Activated naive CD8-positive, alpha-beta T cell treated with anti-CD3 and anti-CD28 coated beads, Interleukin-2, amount 10 ng/mL, durations not matched to agents 7 days and 5 days (primary cell): Measurements from ENCODE around the gene CSHL1. TPM values are rescaled to one million over a fixed set of nuclear protein-coding genes. Genes with fewer than 3 reads are reported as not detected.

ENCODE experiments used
- ATAC-seq: fragments of 150-1000 bp; cut with Tn5 transposase; one replicate; pipeline ENCODE4 v1.10.0; 2021; ENCODE audit warnings: low read depth, moderate library complexity
- POLR2A ChIA-PET: fragments of 350-600 bp; sonication (Branson Sonifier 250); formaldehyde crosslinking; loops from one replicate; lab custom pipeline; 2021; ENCODE audit warnings: antibody characterized with exemption; lab: Charles Lee
- DNase-seq: peaks from one replicate; pipeline ENCODE4 v3.0.0; 2021
- H3K27ac Mint-ChIP-seq: one replicate; pipeline ENCODE4 v1.8.0; 2022; ENCODE audit warnings: mild to moderate bottlenecking, mixed read lengths
- H3K27me3 Mint-ChIP-seq: one replicate; pipeline ENCODE4 v1.8.0; 2022; ENCODE audit warnings: mild to moderate bottlenecking, moderate library complexity, mixed read lengths
- H3K36me3 Mint-ChIP-seq: one replicate; pipeline ENCODE4 v1.8.0; 2021; ENCODE audit warnings: mild to moderate bottlenecking, mixed read lengths
- H3K4me1 Mint-ChIP-seq: one replicate; pipeline ENCODE4 v1.8.0; 2021; ENCODE audit warnings: mixed read lengths
- H3K4me3 Mint-ChIP-seq: one replicate; pipeline ENCODE4 v1.8.0; 2022; ENCODE audit warnings: mild to moderate bottlenecking, moderate library complexity, mixed read lengths
- H3K9me3 Mint-ChIP-seq: one replicate; pipeline ENCODE4 v1.8.0; 2021; ENCODE audit warnings: mixed read lengths
- total RNA-seq, 2 experiments: library from RNA; stranded (reverse); gene quantifications; one replicate each; pipeline ENCODE4 v1.2.3, GENCODE V29; 2021

The CSHL1 gene
- total RNA-seq, 2 experiments from 2014 or later, result not detected

- H3K27ac Mint-ChIP-seq, result no peak overlapping the region
- H3K4me1 Mint-ChIP-seq, result peaks cover 16% of the 10 kb centered on the region
- H3K4me3 Mint-ChIP-seq, result no peak overlapping the region
- POLR2A ChIA-PET, result no interaction called here
- no peaks in the 10 kb centered on the region for H3K9me3 Mint-ChIP-seq
- no peak for DNase-seq
- H3K36me3 Mint-ChIP-seq, result peaks cover 1% of the 10 kb centered on the region
- no peak for ATAC-seq
- H3K27me3 Mint-ChIP-seq, result peaks cover 8% of the 10 kb centered on the region
These were observed 23.4 kb upstream of the CSHL1 start for GRCh38 chr17:63934183-63935112.

- ATAC-seq (no peak), DNase-seq (no peak)
- H3K4me1 Mint-ChIP-seq, result peaks cover 16% of the 10 kb centered on the region
- H3K27ac Mint-ChIP-seq, result no peak overlapping the region
- no peak overlapping the region for H3K4me3 Mint-ChIP-seq
- peaks cover 6% of the 10 kb centered on the region for H3K27me3 Mint-ChIP-seq
- H3K9me3 Mint-ChIP-seq, result no peaks in the 10 kb centered on the region
- peaks cover 3% of the 10 kb centered on the region for H3K36me3 Mint-ChIP-seq
- POLR2A ChIA-PET, result no interaction called here
These were observed 22.5 kb upstream of the CSHL1 start for GRCh38 chr17:63933598-63933997.

DNA sequence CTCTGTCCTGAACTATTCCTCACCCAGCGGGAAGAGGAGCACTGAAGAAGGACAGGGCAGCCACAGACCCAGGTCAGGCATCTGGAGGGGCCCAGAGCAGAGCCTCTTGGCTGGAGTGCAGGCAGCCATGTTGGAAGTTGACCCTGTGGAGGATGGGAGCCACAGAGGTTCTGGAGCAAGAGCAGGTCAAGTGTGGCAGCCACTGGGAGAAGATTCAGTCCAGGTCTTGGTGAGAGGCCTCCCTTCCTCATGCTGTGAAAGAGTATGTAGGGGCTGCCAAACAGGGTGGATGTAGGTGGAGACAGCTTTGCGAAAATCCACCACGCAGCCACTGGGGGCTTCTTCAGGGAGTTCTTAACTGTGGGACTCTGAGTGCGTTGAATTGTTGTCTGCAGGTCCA lies 21.7 kb upstream of the CSHL1 start:
- POLR2A ChIA-PET, result interaction anchor here (1.1 to 2.7 kb wide), 4 partner anchors 14 to 213 kb away, joined by 4 to 17 read pairs (median 10); partner anchors contain the start of gene ICAM2
- no peak for ATAC-seq
- Mint-ChIP-seq H3K27me3 (peaks cover 6% of the 10 kb centered on the region), H3K36me3 (peaks cover 3% of the 10 kb centered on the region), H3K9me3 (no peaks in the 10 kb centered on the region), H3K27ac (peak overlapping the region; percentile 21), H3K4me3 (peak overlapping the region; percentile 94), H3K4me1 (peaks cover 16% of the 10 kb centered on the region)
- no peak for DNase-seq

- H3K9me3 Mint-ChIP-seq, result no peaks in the 10 kb centered on the region
- POLR2A ChIA-PET, result interaction anchor here (0.9 to 2.7 kb wide), 6 partner anchors 14 to 214 kb away, joined by 3 to 17 read pairs (median 6); partner anchors contain the start of gene ICAM2
- peaks cover 16% of the 10 kb centered on the region for H3K4me1 Mint-ChIP-seq
- DNase-seq (peak; percentile 62), ATAC-seq (peak; percentile 69)
- peaks cover 3% of the 10 kb centered on the region for H3K36me3 Mint-ChIP-seq
- H3K4me3 Mint-ChIP-seq, result peak within 1 kb of the TSS; percentile 94
- H3K27ac Mint-ChIP-seq, result peak within 1 kb of the TSS; percentile 94
- peaks cover 6% of the 10 kb centered on the region for H3K27me3 Mint-ChIP-seq
These were observed 21.0 kb upstream of the CSHL1 start, which contains the start of gene CD79B for GRCh38 chr17:63931981-63932561. Gene CD79B, minus strand, starts transcription at chr17:63932331. Its CDS starts 70 bp downstream, at chr17:63932261.

- peaks cover 6% of the 10 kb centered on the region for H3K27me3 Mint-ChIP-seq
- peaks cover 3% of the 10 kb centered on the region for H3K36me3 Mint-ChIP-seq
- H3K4me3 Mint-ChIP-seq, result peak overlapping the region; percentile 94
- H3K27ac Mint-ChIP-seq, result peak overlapping the region; percentile 94
- ATAC-seq (peak; percentile 72), DNase-seq (peak; percentile 76)
- H3K9me3 Mint-ChIP-seq, result no peaks in the 10 kb centered on the region
- H3K4me1 Mint-ChIP-seq, result peaks cover 16% of the 10 kb centered on the region
- POLR2A ChIA-PET, result interaction anchor here (0.5 to 2.7 kb wide), 5 partner anchors 15 to 215 kb away, joined by 4 to 17 read pairs (median 9); partner anchors contain the start of gene ICAM2
These were observed 20.0 kb upstream of the CSHL1 start for GRCh38 chr17:63930951-63931575.

GRCh38 chr17:63929860-63930766 lies 19.1 kb upstream of the CSHL1 start:
- no peak for ATAC-seq
- DNase-seq, result no peak
- H3K27ac Mint-ChIP-seq, result no peak overlapping the region
- peaks cover 16% of the 10 kb centered on the region for H3K4me1 Mint-ChIP-seq
- no peak overlapping the region for H3K4me3 Mint-ChIP-seq
- POLR2A ChIA-PET, result interaction anchor here (0.5 to 2.7 kb wide), 3 partner anchors 17 to 90 kb away, joined by 4 to 17 read pairs (median 5); partner anchors contain the start of gene ICAM2
- H3K36me3 Mint-ChIP-seq, result peaks cover 3% of the 10 kb centered on the region
- no peaks in the 10 kb centered on the region for H3K9me3 Mint-ChIP-seq
- no peaks in the 10 kb centered on the region for H3K27me3 Mint-ChIP-seq

GRCh38 chr17:63928966-63929695 lies 18.1 kb upstream of the CSHL1 start:
- Mint-ChIP-seq H3K9me3 (no peaks in the 10 kb centered on the region), H3K4me1 (peaks cover 16% of the 10 kb centered on the region), H3K4me3 (no peak overlapping the region), H3K27ac (no peak overlapping the region), H3K27me3 (peaks cover 4% of the 10 kb centered on the region), H3K36me3 (peaks cover 3% of the 10 kb centered on the region)
- POLR2A ChIA-PET, result interaction anchor here (0.5 to 1.2 kb wide), 2 partner anchors 18 to 25 kb away, joined by 4 to 5 read pairs; no protein-coding TSS in a partner anchor
- ATAC-seq (no peak), DNase-seq (no peak)

GRCh38 chr17:63928172-63928666 lies 17.2 kb upstream of the CSHL1 start:
- POLR2A ChIA-PET, result interaction anchor here (1.0 kb wide), 1 partner anchor 92 kb away, joined by 3 read pairs; the partner anchor contains the start of gene ICAM2
- H3K27me3 Mint-ChIP-seq, result peaks cover 4% of the 10 kb centered on the region
- ATAC-seq (no peak), DNase-seq (no peak)
- no peaks in the 10 kb centered on the region for H3K9me3 Mint-ChIP-seq
- H3K4me3 Mint-ChIP-seq, result no peak overlapping the region
- peaks cover 16% of the 10 kb centered on the region for H3K4me1 Mint-ChIP-seq
- peaks cover 3% of the 10 kb centered on the region for H3K36me3 Mint-ChIP-seq
- no peak overlapping the region for H3K27ac Mint-ChIP-seq

GRCh38 chr17:63927464-63928171 lies 16.6 kb upstream of the CSHL1 start:
- H3K4me1 Mint-ChIP-seq, result peaks cover 16% of the 10 kb centered on the region
- DNase-seq (no peak), ATAC-seq (no peak)
- H3K27ac Mint-ChIP-seq, result no peak overlapping the region
- peaks cover 4% of the 10 kb centered on the region for H3K27me3 Mint-ChIP-seq
- H3K9me3 Mint-ChIP-seq, result no peaks in the 10 kb centered on the region
- peaks cover 3% of the 10 kb centered on the region for H3K36me3 Mint-ChIP-seq
- H3K4me3 Mint-ChIP-seq, result no peak overlapping the region
- POLR2A ChIA-PET, result interaction anchor here (1.0 kb wide), 1 partner anchor 93 kb away, joined by 3 read pairs; the partner anchor contains the start of gene ICAM2

GRCh38 chr17:63926164-63926563 lies 15.1 kb upstream of the CSHL1 start:
- no peak for ATAC-seq
- H3K27me3 Mint-ChIP-seq, result peaks cover 4% of the 10 kb centered on the region
- no peak for DNase-seq
- no peak overlapping the region for H3K27ac Mint-ChIP-seq
- peaks cover 3% of the 10 kb centered on the region for H3K36me3 Mint-ChIP-seq
- H3K4me1 Mint-ChIP-seq, result peaks cover 6% of the 10 kb centered on the region
- no peak overlapping the region for H3K4me3 Mint-ChIP-seq
- no peaks in the 10 kb centered on the region for H3K9me3 Mint-ChIP-seq
- POLR2A ChIA-PET, result no interaction called here

- Mint-ChIP-seq H3K9me3 (no peaks in the 10 kb centered on the region), H3K27me3 (peaks cover 4% of the 10 kb centered on the region), H3K4me1 (peaks cover under 1% of the 10 kb centered on the region), H3K27ac (no peak overlapping the region), H3K4me3 (no peak overlapping the region), H3K36me3 (peaks cover 3% of the 10 kb centered on the region)
- ATAC-seq (no peak), DNase-seq (no peak)
- POLR2A ChIA-PET, result no interaction called here
These were observed 14.6 kb upstream of the CSHL1 start for GRCh38 chr17:63925615-63926014.
